Stomach (tissue), 4 donors: ENCODE measurements around the gene AKT1.

Experiments
- POLR2A ChIP-seq, 4 donors: fragments of 450-650 bp; IDR thresholded peaks; one replicate each; pipeline ENCODE4 v1.6.1; 2016; ENCODE audit warnings: antibody characterized with exemption in 4 of 4, control low read depth in 2 of 4, mild to moderate bottlenecking in 1 of 4, moderate library complexity in 1 of 4
- TF ChIP-seq, protein P1 (sequence below), 7 experiments: fragments of 450-650 bp in 4 of 7; fragments of 200-600 bp in 3 of 7; sonication (generic) in 3 of 7; IDR thresholded peaks; one replicate each; pipeline ENCODE4 v1.5.1; 2016 to 2019; ENCODE audit warnings: antibody characterized with exemption in 7 of 7, control low read depth in 2 of 7, mild to moderate bottlenecking in 1 of 7

DNA sequence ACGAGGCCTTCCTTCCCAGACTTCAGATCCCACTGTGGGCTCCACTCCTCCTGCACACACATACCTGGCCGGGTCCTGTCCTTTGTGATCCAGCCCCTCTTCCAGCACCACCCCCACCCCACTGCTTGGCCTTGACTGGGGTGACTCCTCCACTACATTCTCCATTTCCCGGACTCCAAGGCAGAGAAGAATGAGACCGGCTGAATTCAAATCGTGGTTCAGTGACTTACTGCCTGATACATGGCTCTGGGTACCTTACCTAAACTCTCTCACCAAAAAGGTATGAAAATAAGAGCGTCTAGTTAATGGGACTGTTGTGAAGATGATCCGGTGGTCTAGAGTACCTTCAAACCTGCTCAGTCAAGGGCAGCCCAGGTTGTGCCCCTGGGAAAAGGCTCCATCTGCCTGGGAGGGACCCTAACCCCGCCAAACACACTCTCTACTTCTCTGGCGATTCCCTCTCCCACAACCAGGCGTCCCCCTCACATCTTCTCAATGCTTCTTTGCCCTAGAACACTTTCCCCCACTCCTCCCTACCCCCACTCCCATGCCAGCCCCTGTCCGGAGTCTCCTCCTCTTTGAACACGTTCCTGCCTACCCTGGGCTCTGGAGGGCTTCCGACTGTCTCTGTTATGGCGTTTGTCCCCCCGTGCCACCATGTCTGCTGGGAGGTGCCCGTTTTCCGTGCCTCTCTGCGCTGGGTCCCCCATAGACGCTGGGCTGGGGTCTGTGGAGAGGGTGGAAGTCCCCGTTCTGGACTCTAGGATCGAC, 3.9 kb upstream of the AKT1 start:
- TF ChIP-seq, protein P1, sequence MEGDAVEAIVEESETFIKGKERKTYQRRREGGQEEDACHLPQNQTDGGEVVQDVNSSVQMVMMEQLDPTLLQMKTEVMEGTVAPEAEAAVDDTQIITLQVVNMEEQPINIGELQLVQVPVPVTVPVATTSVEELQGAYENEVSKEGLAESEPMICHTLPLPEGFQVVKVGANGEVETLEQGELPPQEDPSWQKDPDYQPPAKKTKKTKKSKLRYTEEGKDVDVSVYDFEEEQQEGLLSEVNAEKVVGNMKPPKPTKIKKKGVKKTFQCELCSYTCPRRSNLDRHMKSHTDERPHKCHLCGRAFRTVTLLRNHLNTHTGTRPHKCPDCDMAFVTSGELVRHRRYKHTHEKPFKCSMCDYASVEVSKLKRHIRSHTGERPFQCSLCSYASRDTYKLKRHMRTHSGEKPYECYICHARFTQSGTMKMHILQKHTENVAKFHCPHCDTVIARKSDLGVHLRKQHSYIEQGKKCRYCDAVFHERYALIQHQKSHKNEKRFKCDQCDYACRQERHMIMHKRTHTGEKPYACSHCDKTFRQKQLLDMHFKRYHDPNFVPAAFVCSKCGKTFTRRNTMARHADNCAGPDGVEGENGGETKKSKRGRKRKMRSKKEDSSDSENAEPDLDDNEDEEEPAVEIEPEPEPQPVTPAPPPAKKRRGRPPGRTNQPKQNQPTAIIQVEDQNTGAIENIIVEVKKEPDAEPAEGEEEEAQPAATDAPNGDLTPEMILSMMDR (IDR thresholded peaks at IDR 0.05): no peak
- no peak for TF ChIP-seq POLR2A (IDR thresholded peaks at IDR 0.05)
